GM19467 (cell line): ENCODE results near the gene GALNT18.

Experiments
- ATAC-seq: cut with Tn5 transposase; IDR thresholded peaks from one replicate; pipeline ENCODE4 v1.9.1; 2021; ENCODE audit warnings: mild to moderate bottlenecking, moderate library complexity; ENCODE audit not compliant: unreplicated experiment

GALNT18 gene

GRCh38 chr11:11588891-11589290 lies 32.9 kb downstream of the GALNT18 start:
- no peak for ATAC-seq

- ATAC-seq, result no peak
Observed at GRCh38 chr11:11588243-11588642, 33.6 kb downstream of the GALNT18 start.

GRCh38 chr11:11587122-11587521 lies 34.7 kb downstream of the GALNT18 start:
- ATAC-seq, result no peak

GRCh38 chr11:11586465-11586864 lies 35.3 kb downstream of the GALNT18 start:
- no peak for ATAC-seq

- no peak for ATAC-seq
Observed at GRCh38 chr11:11584937-11585336, 36.9 kb downstream of the GALNT18 start.

GRCh38 chr11:11584530-11584810 lies 37.3 kb downstream of the GALNT18 start:
- no peak for ATAC-seq

- ATAC-seq, result no peak
Observed at GRCh38 chr11:11583801-11584529, 37.8 kb downstream of the GALNT18 start.

- no peak for ATAC-seq
Observed at GRCh38 chr11:11582011-11582701, 39.6 kb downstream of the GALNT18 start.

GRCh38 chr11:11581481-11581880 lies 40.3 kb downstream of the GALNT18 start:
- no peak for ATAC-seq

- no peak for ATAC-seq
Observed at GRCh38 chr11:11580841-11581411, 40.9 kb downstream of the GALNT18 start.

GRCh38 chr11:11580012-11580411 lies 41.8 kb downstream of the GALNT18 start:
- no peak for ATAC-seq

GRCh38 chr11:11579012-11579988 lies 42.5 kb downstream of the GALNT18 start:
- no peak for ATAC-seq

- ATAC-seq, result no peak
Observed at GRCh38 chr11:11577932-11578911, 43.6 kb downstream of the GALNT18 start.

GRCh38 chr11:11577251-11577855 lies 44.5 kb downstream of the GALNT18 start:
- no peak for ATAC-seq

GRCh38 chr11:11574373-11575287 lies 47.2 kb downstream of the GALNT18 start:
- no peak for ATAC-seq

GRCh38 chr11:11572386-11572785 lies 49.4 kb downstream of the GALNT18 start:
- ATAC-seq, result no peak

GRCh38 chr11:11571893-11572292 lies 49.9 kb downstream of the GALNT18 start:
- ATAC-seq, result no peak

- ATAC-seq, result no peak
Observed at GRCh38 chr11:11570823-11571222, 51.0 kb downstream of the GALNT18 start.
